OCI-LY3 (cell line): ENCODE data around the gene HACD1.
"Not testable (repeated sequence)": the region's sequence is repeated elsewhere in the genome, so short reads cannot be mapped to it uniquely, and the experiment has no call there.

Experiments
- CTCF ChIP-seq: fragments of 200-600, 300-600 bp; sonication (generic); IDR thresholded peaks from 2 replicates; pipeline ENCODE4 v1.5.1; 2014; ENCODE audit warnings: antibody characterized with exemption, low read length, low read depth
- EZH2phosphoT487 ChIP-seq: fragments of 200-600 bp; shearing (Covaris generic); IDR thresholded peaks from 2 replicates; pipeline ENCODE4 v1.6.1; 2018; ENCODE audit warnings: antibody characterized with exemption, mixed run types, low read depth

- not testable (repeated sequence) for TF ChIP-seq CTCF, EZH2phosphoT487
Measured at GRCh38 chr10:17587321-17587720, 29.9 kb downstream of the HACD1 start.
